Lower lobe of right lung (tissue), 2 donors: ENCODE results near the gene UTP18. TPM values are rescaled to one million over a fixed set of nuclear protein-coding genes. Genes with fewer than 3 reads are reported as not detected.
"Not testable (repeated sequence)": the region's sequence is repeated elsewhere in the genome, so short reads cannot be mapped to it uniquely, and the experiment has no call there.

Source experiments
- ATAC-seq, 2 donors: fragments of 200-7000 bp; cut with Tn5 transposase; one replicate each; pipeline ENCODE4 v1.9.1; 2020 to 2022; ENCODE audit warnings: mild to moderate bottlenecking in 2 of 2, moderate library complexity in 2 of 2
- DNase-seq: peaks from one replicate; pipeline ENCODE4 v3.0.0-alpha.2; 2020
- H3K27ac ChIP-seq: fragments of 200-600 bp; one replicate; pipeline ENCODE4 v1.8.0; 2022
- H3K27me3 ChIP-seq: fragments of 200-600 bp; one replicate; pipeline ENCODE4 v1.8.0; 2022; ENCODE audit warnings: low read depth
- H3K36me3 ChIP-seq: fragments of 200-600 bp; one replicate; pipeline ENCODE4 v1.8.0; 2022; ENCODE audit warnings: mild to moderate bottlenecking
- H3K4me1 ChIP-seq: fragments of 200-600 bp; one replicate; pipeline ENCODE4 v1.8.0; 2022
- H3K4me3 ChIP-seq: fragments of 200-600 bp; one replicate; pipeline ENCODE4 v1.8.0; 2022; ENCODE audit warnings: mild to moderate bottlenecking
- H3K9me3 ChIP-seq: fragments of 200-600 bp; one replicate; pipeline ENCODE4 v1.8.0; 2022
- intact Hi-C: fragments of 100-400 bp; cut with DNase I; formaldehyde crosslinking; loops from one replicate; pipeline ENCODE4 v1.11.0; 2022
- total RNA-seq: library from RNA; stranded (reverse); fragmentation: NEBNext Ultra II Directional; extraction: Animal tissue kit (Norgen Biotek cat#: 25700); gene quantifications from one replicate; pipeline ENCODE4 v1.2.1, GENCODE V29; 2021
- TF ChIP-seq, protein P1 (sequence below): fragments of 200-600 bp; IDR thresholded peaks from one replicate; pipeline ENCODE4 v1.8.0; 2022; ENCODE audit warnings: antibody characterized with exemption, mild to moderate bottlenecking
- donor health status: DM: no; HTN: yes; CAD: no; lungs with severe emphysema.

UTP18 gene
- total RNA-seq, 1 donor from 2014 or later = 30.0 TPM

DNA sequence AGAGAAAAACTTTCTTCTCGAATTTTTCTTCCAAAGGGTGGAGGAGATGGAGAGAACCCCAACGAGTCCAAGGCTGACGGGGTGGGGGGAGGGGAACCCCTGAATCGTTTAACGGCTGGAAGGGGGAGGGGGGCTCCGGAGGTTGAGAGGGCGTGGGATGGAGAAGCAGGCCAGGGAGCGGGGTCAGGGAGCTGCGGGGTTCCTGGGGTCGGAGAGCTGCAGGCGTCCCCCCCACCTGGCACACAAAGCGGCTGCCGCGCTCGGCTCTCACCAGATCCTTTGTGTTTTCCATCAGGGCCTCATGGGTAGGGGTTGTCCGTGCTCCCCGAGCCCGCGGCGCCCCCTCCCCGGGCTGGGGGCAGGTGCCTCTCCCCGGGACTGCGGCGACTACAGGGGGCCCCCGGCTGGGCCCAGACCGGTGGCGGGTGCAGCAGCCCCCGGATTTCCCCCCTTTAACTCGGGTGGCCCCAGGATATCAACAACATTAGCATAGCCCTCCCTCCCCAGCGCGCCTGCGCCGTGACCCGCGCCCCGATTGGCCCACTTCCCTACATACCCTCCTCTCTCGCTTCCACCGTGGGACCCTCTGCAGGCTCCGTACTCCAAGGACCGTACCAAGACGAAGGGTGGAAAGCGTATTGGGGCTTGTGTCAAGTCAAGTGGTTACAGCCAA lies 646 bp upstream of the UTP18 start, which contains the start of gene MBTD1:
MBTD1 (minus strand) TSS at position 486 of the 673 bp plus-strand sequence. CDS start 34,888 bp downstream, outside the sequence.
- intact Hi-C loops = no loop called here
- Histone ChIP-seq H3K9me3 (no peaks in the 10 kb centered on the region), H3K27me3 (no peaks in the 10 kb centered on the region), H3K36me3 (peaks cover 26% of the 10 kb centered on the region), H3K27ac (peak within 1 kb of the TSS; percentile 98), H3K4me1 (peaks cover 56% of the 10 kb centered on the region), H3K4me3 (peak within 1 kb of the TSS; percentile 95)
- DNase-seq = peak; percentile 95
- TF ChIP-seq, protein P1, sequence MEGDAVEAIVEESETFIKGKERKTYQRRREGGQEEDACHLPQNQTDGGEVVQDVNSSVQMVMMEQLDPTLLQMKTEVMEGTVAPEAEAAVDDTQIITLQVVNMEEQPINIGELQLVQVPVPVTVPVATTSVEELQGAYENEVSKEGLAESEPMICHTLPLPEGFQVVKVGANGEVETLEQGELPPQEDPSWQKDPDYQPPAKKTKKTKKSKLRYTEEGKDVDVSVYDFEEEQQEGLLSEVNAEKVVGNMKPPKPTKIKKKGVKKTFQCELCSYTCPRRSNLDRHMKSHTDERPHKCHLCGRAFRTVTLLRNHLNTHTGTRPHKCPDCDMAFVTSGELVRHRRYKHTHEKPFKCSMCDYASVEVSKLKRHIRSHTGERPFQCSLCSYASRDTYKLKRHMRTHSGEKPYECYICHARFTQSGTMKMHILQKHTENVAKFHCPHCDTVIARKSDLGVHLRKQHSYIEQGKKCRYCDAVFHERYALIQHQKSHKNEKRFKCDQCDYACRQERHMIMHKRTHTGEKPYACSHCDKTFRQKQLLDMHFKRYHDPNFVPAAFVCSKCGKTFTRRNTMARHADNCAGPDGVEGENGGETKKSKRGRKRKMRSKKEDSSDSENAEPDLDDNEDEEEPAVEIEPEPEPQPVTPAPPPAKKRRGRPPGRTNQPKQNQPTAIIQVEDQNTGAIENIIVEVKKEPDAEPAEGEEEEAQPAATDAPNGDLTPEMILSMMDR = no peak
- ATAC-seq = peak; percentile 95 to 96

DNA sequence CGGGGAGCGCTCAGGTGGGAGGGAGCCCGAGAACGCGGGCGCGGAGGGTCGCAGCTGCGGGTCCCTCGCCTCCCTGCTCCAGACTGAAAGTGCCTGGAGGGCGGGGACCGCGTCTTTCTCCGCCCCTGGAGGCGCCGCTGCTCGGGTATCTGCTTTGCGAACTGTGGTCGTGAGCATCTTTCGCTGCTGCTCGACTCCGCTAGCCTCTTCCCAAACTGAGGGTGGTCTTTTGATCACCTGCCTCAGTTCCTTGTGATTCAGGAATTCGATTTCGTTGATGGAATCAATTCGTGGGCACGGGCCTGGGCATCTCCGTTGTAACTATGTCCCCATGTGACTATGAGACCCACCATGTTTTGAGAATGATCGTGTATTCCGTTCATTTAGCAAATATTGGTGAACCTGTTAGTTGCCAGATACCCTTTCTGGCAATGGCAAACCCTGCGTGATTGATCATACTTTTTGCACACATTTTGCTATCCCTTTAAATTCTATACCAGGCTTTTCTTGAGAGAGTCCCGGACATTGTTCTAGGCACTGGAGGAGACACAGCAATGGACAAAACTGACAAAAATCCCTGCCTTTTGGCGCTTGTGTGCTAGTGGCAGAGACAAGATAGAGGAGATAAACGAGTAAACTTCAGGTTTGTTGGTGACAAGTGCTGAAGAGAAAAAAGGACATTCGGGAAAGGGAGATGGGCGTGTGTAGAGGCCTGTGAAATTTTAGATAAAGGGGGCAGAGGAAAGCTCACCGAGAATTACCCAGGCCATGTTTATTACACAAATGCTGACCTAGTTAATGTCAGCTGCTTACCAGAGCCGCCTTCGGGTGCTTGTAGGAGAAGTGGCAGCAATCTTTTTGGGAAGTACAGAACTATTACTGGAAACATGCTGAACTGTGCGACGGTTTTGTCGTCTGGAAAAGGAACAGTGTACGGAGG lies 948 bp downstream of the UTP18 start:
- Histone ChIP-seq H3K4me1 (peaks cover 47% of the 10 kb centered on the region), H3K9me3 (no peaks in the 10 kb centered on the region), H3K36me3 (peaks cover 38% of the 10 kb centered on the region), H3K4me3 (peak overlapping the region; percentile 95), H3K27ac (peak overlapping the region; percentile 98), H3K27me3 (no peaks in the 10 kb centered on the region)
- TF ChIP-seq, protein P1 = no peak
- no peak for DNase-seq
- intact Hi-C loops = no loop called here
- ATAC-seq = no peak

DNA sequence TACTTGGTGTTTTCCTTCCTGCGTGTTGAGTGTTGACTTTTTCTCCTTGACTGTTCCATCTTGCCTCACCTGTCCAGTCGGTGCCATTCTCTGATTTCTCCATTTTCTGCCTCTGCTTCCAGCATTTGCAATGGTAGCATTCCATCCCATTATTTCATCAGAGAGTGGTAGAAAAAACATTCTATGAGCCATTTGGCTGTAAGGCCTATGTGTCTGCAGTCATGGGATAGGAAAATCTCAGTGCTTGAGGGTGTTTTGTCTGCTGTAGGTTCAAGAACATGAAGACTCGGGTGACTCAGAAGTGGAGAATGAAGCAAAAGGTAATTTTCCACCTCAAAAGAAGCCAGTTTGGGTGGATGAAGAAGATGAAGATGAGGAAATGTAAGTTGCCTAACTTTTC lies 2.7 kb downstream of the UTP18 start:
- Histone ChIP-seq H3K27ac (no peak overlapping the region), H3K27me3 (no peaks in the 10 kb centered on the region), H3K9me3 (no peaks in the 10 kb centered on the region), H3K36me3 (peaks cover 55% of the 10 kb centered on the region), H3K4me1 (peaks cover 32% of the 10 kb centered on the region), H3K4me3 (no peak overlapping the region)
- intact Hi-C loops = no loop called here
- no peak for DNase-seq
- TF ChIP-seq, protein P1 = no peak
- no peak for ATAC-seq

DNA sequence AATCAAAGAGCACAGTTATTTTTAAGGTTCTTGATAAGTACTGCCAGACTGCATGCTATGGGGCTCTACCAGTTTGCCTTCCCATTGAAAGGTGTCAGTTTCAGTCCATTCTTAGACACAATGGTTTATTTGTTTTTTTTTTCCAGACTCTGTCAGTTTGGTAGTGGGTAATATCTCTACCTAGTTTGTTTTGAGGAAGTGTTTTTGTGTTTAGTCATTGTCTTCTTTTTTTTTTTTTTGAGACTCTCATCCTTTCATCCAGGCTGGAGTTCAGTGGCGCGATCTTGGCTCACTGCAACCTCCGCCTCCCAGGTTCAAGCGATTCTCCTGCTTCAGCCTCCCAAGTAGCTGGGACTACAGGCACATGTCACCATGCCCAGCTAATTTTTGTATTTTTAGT lies 4.1 kb downstream of the UTP18 start:
- DNase-seq, H3K9me3 ChIP-seq, H3K4me3 ChIP-seq, H3K27ac ChIP-seq, H3K27me3 ChIP-seq, ATAC-seq, intact Hi-C loops: not testable (repeated sequence)
- Histone ChIP-seq H3K36me3 (peaks cover 69% of the 10 kb centered on the region), H3K4me1 (peaks cover 20% of the 10 kb centered on the region)

DNA sequence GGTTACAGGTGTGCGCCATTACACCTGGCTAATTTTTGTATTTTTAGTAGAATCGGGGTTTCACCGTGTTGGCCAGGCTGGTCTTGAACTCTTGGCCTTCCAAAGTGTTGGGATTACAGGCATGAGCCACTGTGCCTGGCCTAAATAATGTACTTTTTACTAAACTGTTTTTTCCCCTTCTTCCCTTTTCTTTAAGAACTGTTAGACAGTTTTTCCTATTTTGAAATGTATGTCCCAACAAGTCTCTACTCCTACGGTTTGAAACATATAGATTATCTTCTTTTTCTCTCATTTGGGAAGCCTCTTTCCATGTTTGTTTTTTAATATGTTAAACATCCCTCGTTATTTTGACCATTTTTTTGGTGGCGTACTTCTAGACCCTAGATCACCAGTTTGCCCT lies 9.6 kb downstream of the UTP18 start:
- no peak for DNase-seq
- H3K4me1 ChIP-seq = no peaks in the 10 kb centered on the region
- H3K4me3 ChIP-seq = no peak overlapping the region
- no peak for ATAC-seq
- TF ChIP-seq, protein P1 = no peak
- H3K9me3 ChIP-seq = no peaks in the 10 kb centered on the region
- intact Hi-C loops = no loop called here
- no peaks in the 10 kb centered on the region for H3K27me3 ChIP-seq
- H3K36me3 ChIP-seq = peaks cover 98% of the 10 kb centered on the region
- no peak overlapping the region for H3K27ac ChIP-seq
